Tibial nerve (tissue), 4 donors: Measurements from ENCODE around the gene METTL25B.

ENCODE experiments used
- EP300 ChIP-seq, 2 donors: sonication (generic); formaldehyde crosslinking; IDR thresholded peaks; one replicate each; pipeline ENCODE4 v1.6.1; 2017; ENCODE audit warnings: antibody characterized with exemption in 2 of 2, mild to moderate bottlenecking in 1 of 2
- POLR2A ChIP-seq, 2 donors: fragments of 450-650 bp; IDR thresholded peaks; one replicate each; pipeline ENCODE4 v1.6.1; 2017; ENCODE audit warnings: antibody characterized with exemption in 2 of 2, mild to moderate bottlenecking in 2 of 2, moderate library complexity in 2 of 2
- TF ChIP-seq, protein P1 (sequence below), 5 experiments: fragments of 200-600 bp in 3 of 5; fragments of 450-650 bp in 2 of 5; sonication (generic) in 3 of 5; IDR thresholded peaks; one replicate each; pipeline ENCODE4 v1.5.1; 2016 to 2019; ENCODE audit warnings: antibody characterized with exemption in 5 of 5, mild to moderate bottlenecking in 3 of 5, moderate library complexity in 2 of 5

DNA sequence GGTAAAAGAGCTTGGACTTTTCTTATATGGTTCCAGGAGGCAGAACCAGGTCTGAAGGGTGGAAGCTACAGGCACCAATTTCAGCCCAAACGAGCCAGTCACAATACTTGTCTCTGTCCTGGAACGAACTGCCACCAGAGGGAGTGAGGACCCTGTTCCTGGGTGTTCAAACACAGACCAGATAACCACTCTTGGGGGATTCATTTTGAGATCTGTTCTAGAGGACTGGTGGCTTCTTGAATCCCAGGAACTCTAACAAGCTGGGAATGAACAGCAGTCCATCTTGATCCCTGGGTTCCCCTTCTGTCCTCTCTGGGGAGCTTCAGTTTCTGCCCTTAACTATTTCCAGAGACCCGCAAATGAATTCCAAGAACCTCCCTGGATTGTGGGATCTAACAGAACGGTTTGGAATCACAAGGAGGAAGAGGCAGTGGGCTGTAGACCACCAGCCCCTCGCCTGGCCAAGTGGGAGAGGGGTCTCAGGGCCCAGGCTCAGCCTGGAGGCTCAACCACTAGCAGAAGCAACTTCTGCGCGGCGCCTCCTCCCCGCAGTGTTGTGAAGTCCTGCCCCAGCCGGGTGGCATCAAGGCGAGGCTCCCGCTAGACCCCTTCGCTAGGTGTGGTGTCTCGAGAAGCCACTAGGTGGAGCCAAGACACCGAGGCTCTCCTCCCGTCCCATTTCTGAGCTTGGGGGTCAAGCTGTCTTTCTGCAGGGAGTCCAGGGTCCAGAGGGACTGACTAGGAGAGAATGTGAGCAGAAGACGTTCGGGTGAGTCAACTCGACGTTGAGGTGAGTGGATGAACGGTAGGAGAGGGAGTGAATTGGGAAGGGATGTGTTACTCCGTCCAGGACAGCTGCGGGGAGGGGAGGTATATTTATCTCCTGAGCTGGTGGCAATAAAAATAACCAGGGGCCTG is 39.0 kb upstream of the METTL25B start:
- TF ChIP-seq, protein P1, sequence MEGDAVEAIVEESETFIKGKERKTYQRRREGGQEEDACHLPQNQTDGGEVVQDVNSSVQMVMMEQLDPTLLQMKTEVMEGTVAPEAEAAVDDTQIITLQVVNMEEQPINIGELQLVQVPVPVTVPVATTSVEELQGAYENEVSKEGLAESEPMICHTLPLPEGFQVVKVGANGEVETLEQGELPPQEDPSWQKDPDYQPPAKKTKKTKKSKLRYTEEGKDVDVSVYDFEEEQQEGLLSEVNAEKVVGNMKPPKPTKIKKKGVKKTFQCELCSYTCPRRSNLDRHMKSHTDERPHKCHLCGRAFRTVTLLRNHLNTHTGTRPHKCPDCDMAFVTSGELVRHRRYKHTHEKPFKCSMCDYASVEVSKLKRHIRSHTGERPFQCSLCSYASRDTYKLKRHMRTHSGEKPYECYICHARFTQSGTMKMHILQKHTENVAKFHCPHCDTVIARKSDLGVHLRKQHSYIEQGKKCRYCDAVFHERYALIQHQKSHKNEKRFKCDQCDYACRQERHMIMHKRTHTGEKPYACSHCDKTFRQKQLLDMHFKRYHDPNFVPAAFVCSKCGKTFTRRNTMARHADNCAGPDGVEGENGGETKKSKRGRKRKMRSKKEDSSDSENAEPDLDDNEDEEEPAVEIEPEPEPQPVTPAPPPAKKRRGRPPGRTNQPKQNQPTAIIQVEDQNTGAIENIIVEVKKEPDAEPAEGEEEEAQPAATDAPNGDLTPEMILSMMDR (IDR thresholded peaks at IDR 0.05), result peak; percentile 81 to 96 (median 91)
- TF ChIP-seq POLR2A (IDR thresholded peaks at IDR 0.05), result no peak
- TF ChIP-seq EP300 (IDR thresholded peaks at IDR 0.05), result peak in 1 of 2 donors; percentile 20
